BJ (cell line): ENCODE measurements around the gene FYTTD1. TPM values are rescaled to one million over a fixed set of nuclear protein-coding genes. Genes with fewer than 3 reads are reported as not detected.

ENCODE experiments used
- CTCF ChIA-PET: fragments of 350-600 bp; formaldehyde crosslinking; extraction: SDS; loops from one replicate; lab custom pipeline; 2021; ENCODE audit warnings: antibody characterized with exemption, inconsistent platforms; lab: Yijun Ruan, JAX
- POLR2A ChIA-PET: fragments of 300-600 bp; sonication (Branson Sonifier 250); formaldehyde crosslinking; extraction: SDS; loops from one replicate; lab custom pipeline; 2021; ENCODE audit warnings: antibody characterized with exemption; lab: Charles Lee
- DNase-seq: peaks from one replicate; pipeline ENCODE4 v3.0.0-alpha.2; 2011; ENCODE audit warnings: low read depth
- H3K27me3 ChIP-seq: 2 replicates; pipeline ENCODE4 v1.6.0; 2011; ENCODE audit warnings: low read length; ENCODE audit not compliant: control insufficient read depth, insufficient read depth
- H3K36me3 ChIP-seq: 2 replicates; pipeline ENCODE4 v1.5.1; 2011; ENCODE audit warnings: low read length; ENCODE audit not compliant: control insufficient read depth, insufficient read depth
- H3K4me3 ChIP-seq: 2 replicates; pipeline ENCODE4 v1.5.1; 2011; ENCODE audit warnings: low read depth, mild to moderate bottlenecking, control low read depth, low read length
- CTCF ChIP-seq: IDR thresholded peaks from 2 replicates; pipeline ENCODE4 v1.5.1; 2011; ENCODE audit warnings: low read depth, mild to moderate bottlenecking, control low read depth, inconsistent platforms, low read length, moderate library complexity; ENCODE audit not compliant: insufficient read depth
- polyA plus RNA-seq: library from polyadenylated mRNA; depleted of rRNA; stranded (reverse); fragments of >200 nt; gene quantifications from 2 replicates; pipeline ENCODE4 v1.2.3, GENCODE V29; 2011

The FYTTD1 gene
- polyA plus RNA-seq, 1 experiment: 37.2 TPM

GRCh38 chr3:197809356-197810020 lies 59.8 kb downstream of the FYTTD1 start:
- DNase-seq: peak; percentile 84
- no peaks in the 10 kb centered on the region for H3K36me3 ChIP-seq
- POLR2A ChIA-PET: interaction anchor here (0.7 to 1.2 kb wide), 4 partner anchors 18 to 67 kb away, joined by 3 to 12 read pairs (median 9); partner anchors contain the start of gene LRCH3
- TF ChIP-seq CTCF: no peak
- CTCF ChIA-PET: interaction anchor here (0.7 kb wide), 1 partner anchor 107 kb away, joined by 4 read pairs; no protein-coding TSS in a partner anchor
- no peaks in the 10 kb centered on the region for H3K27me3 ChIP-seq
- no peak overlapping the region for H3K4me3 ChIP-seq

GRCh38 chr3:197810901-197811300 lies 61.2 kb downstream of the FYTTD1 start:
- ChIA-PET CTCF (no interaction called here), POLR2A (no interaction called here)

GRCh38 chr3:197811343-197811742 lies 61.7 kb downstream of the FYTTD1 start:
- no peaks in the 10 kb centered on the region for H3K36me3 ChIP-seq
- no peak overlapping the region for H3K4me3 ChIP-seq
- POLR2A ChIA-PET: no interaction called here
- CTCF ChIA-PET: no interaction called here
- no peak for TF ChIP-seq CTCF
- DNase-seq: peak; percentile 96
- H3K27me3 ChIP-seq: no peaks in the 10 kb centered on the region

More at GRCh38 chr3:197810901-197811300, 61.2 kb downstream of the FYTTD1 start:
- Histone ChIP-seq H3K36me3 (no peaks in the 10 kb centered on the region), H3K4me3 (no peak overlapping the region), H3K27me3 (no peaks in the 10 kb centered on the region)
- no peak for DNase-seq
- no peak for TF ChIP-seq CTCF

GRCh38 chr3:197814372-197814771 lies 64.7 kb downstream of the FYTTD1 start:
- Histone ChIP-seq H3K27me3 (no peaks in the 10 kb centered on the region), H3K36me3 (no peaks in the 10 kb centered on the region), H3K4me3 (no peak overlapping the region)
- ChIA-PET CTCF (no interaction called here), POLR2A (no interaction called here)
- no peak for DNase-seq
- no peak for TF ChIP-seq CTCF

- DNase-seq: no peak
- H3K27me3 ChIP-seq: no peaks in the 10 kb centered on the region
- no peak for TF ChIP-seq CTCF
- H3K36me3 ChIP-seq: peaks cover 6% of the 10 kb centered on the region
- H3K4me3 ChIP-seq: no peak overlapping the region
- ChIA-PET POLR2A (no interaction called here), CTCF (no interaction called here)
Measured at GRCh38 chr3:197820550-197821335, 71.1 kb downstream of the FYTTD1 start.
